HepG2 (cell line): ENCODE results near the gene IQCN.

Source experiments
- CBX5 ChIP-seq: sonication (generic); formaldehyde crosslinking; IDR thresholded peaks from 2 replicates; pipeline ENCODE4 v1.4.0; 2020; ENCODE audit warnings: missing genetic modification reagents, borderline replicate concordance
- CTCF ChIP-seq: sonication (generic); formaldehyde crosslinking; IDR thresholded peaks from 2 replicates; pipeline ENCODE4 v1.5.0; 2020; ENCODE audit warnings: mild to moderate bottlenecking, missing genetic modification reagents, moderate library complexity
- EP300 ChIP-seq, 3 experiments: sonication (generic) in 1 of 3; formaldehyde crosslinking in 1 of 3; IDR thresholded peaks; 2 replicates each; pipeline versions ENCODE4 v1.5.1 to v1.6.1; 2011 to 2020; ENCODE audit warnings: low read depth in 2 of 3, low read length in 2 of 3, borderline replicate concordance in 1 of 3, improper control_type of control experiment in 1 of 3, mild to moderate bottlenecking in 1 of 3, missing genetic modification reagents in 1 of 3, moderate library complexity in 1 of 3
- EZH2 ChIP-seq: conservative IDR thresholded peaks from 2 replicates; pipeline ENCODE4 v1.6.1; 2012; ENCODE audit warnings: mild to moderate bottlenecking, low read depth, low read length, moderate library complexity
- JUN ChIP-seq: sonication (generic); formaldehyde crosslinking; IDR thresholded peaks from 2 replicates; pipeline ENCODE4 v1.4.0; 2020; ENCODE audit warnings: mild to moderate bottlenecking, missing genetic modification reagents
- NFE2L2 ChIP-seq: fragments of 150-350 bp; IDR thresholded peaks from 2 replicates; pipeline ENCODE4 v1.6.1; 2014; ENCODE audit warnings: low read length
- ZFP36L2 ChIP-seq: sonication (generic); formaldehyde crosslinking; IDR thresholded peaks from 2 replicates; pipeline ENCODE4 v1.4.0; 2020; ENCODE audit warnings: missing genetic modification reagents
- ZFP37 ChIP-seq: sonication (generic); formaldehyde crosslinking; IDR thresholded peaks from 2 replicates; pipeline ENCODE4 v1.4.0; 2020; ENCODE audit warnings: missing genetic modification reagents, borderline replicate concordance

- TF ChIP-seq EP300 (IDR thresholded peaks at IDR 0.05; ENCODE audit: low read depth in 2 of 2, low read length in 2 of 2) (no peak; a peak in 1 of 4 replicates), EP300 (CRISPR knock-in tag; IDR thresholded peaks at IDR 0.05; ENCODE audit: borderline replicate concordance) (no peak), ZFP37 (no peak), CTCF (CRISPR knock-in tag) (no peak), NFE2L2 (no peak), EZH2 (no peak), JUN (no peak), ZFP36L2 (CRISPR knock-in tag) (no peak), CBX5 (CRISPR knock-in tag) (no peak)
Observed at GRCh38 chr19:18282021-18282787, 8.0 kb upstream of the IQCN start.
